Prostate gland (tissue), 2 donors: ENCODE data around the gene PSMD3. TPM values are rescaled to one million over a fixed set of nuclear protein-coding genes. Genes with fewer than 3 reads are reported as not detected.
"Not testable (repeated sequence)": the region's sequence is repeated elsewhere in the genome, so short reads cannot be mapped to it uniquely, and the experiment has no call there.

Experiments
- DNase-seq: peaks from one replicate; pipeline ENCODE4 v3.0.0-alpha.2; 2019; ENCODE audit warnings: low spot score
- H3K27ac ChIP-seq, 2 donors: fragments of 200-600 bp; sonication (generic); 2 replicates each; pipeline ENCODE4 v1.5.1; 2017 to 2019
- H3K27me3 ChIP-seq: fragments of 200-600 bp; sonication (generic); replicated peaks from 2 replicates; pipeline ENCODE4 v1.5.1; 2019; ENCODE audit not compliant: insufficient read depth
- H3K36me3 ChIP-seq, 2 donors: fragments of 200-600 bp; sonication (generic); 1 replicate in 1 of 2; 2 replicates in 1 of 2; pipeline versions ENCODE4 v1.5.1 to v1.8.1; 2017 to 2019
- H3K4me1 ChIP-seq: fragments of 200-600 bp; sonication (generic); replicated peaks from 2 replicates; pipeline ENCODE4 v1.5.1; 2019
- H3K4me3 ChIP-seq, 2 donors: fragments of 200-600 bp; sonication (generic); 2 replicates each; pipeline ENCODE4 v1.5.1; 2017 to 2019
- H3K9me3 ChIP-seq: fragments of 200-600 bp; sonication (generic); 2 replicates; pipeline ENCODE4 v1.5.1; 2017
- CTCF ChIP-seq, 4 experiments: fragments of 200-600 bp in 2 of 4; fragments of 450-650 bp in 2 of 4; sonication (generic) in 2 of 4; IDR thresholded peaks; 1 replicate in 3 of 4; 2 replicates in 1 of 4; pipeline ENCODE4 v1.5.1; 2016 to 2019; ENCODE audit warnings: antibody characterized with exemption in 4 of 4, mild to moderate bottlenecking in 2 of 4, moderate library complexity in 2 of 4
- POLR2A ChIP-seq: fragments of 450-650 bp; IDR thresholded peaks from one replicate; pipeline ENCODE4 v1.6.1; 2016; ENCODE audit warnings: antibody characterized with exemption, mild to moderate bottlenecking
- POLR2AphosphoS5 ChIP-seq: sonication (generic); formaldehyde crosslinking; IDR thresholded peaks from one replicate; pipeline ENCODE4 v1.6.1; 2017; ENCODE audit warnings: antibody characterized with exemption
- WGBS: methylation state at CpG from one replicate; pipeline ENCODE4 v1.1.5; 2018; 5-methylcytosine and 5-hydroxymethylcytosine counted together
- intact Hi-C: fragments of 100-400 bp; cut with DNase I; formaldehyde crosslinking; loops from one replicate; pipeline ENCODE4 v1.14.2; 2022
- total RNA-seq, 2 donors: library from RNA; depleted of rRNA; stranded (reverse); fragments of >200 nt; gene quantifications; one replicate each; pipeline ENCODE4 v1.1.0, GENCODE V29; 2016

Gene PSMD3
- total RNA-seq, 2 donors from 2014 or later = 96.4 to 116 TPM

GRCh38 chr17:39944393-39944711 lies 36.3 kb upstream of the PSMD3 start:
- 60% methylated on average over 14 of the region's 16 CpGs for WGBS
- H3K4me3 ChIP-seq = no peak overlapping the region
- DNase-seq = no peak
- H3K9me3 ChIP-seq = no peaks in the 10 kb centered on the region
- H3K4me1 ChIP-seq = no peaks in the 10 kb centered on the region
- no peaks in the 10 kb centered on the region for H3K36me3 ChIP-seq
- TF ChIP-seq POLR2A (no peak), CTCF (IDR thresholded peaks at IDR 0.05) (no peak), POLR2AphosphoS5 (no peak)
- H3K27me3 ChIP-seq = no peaks in the 10 kb centered on the region
- no peak overlapping the region for H3K27ac ChIP-seq
- intact Hi-C loops = no loop called here

- TF ChIP-seq CTCF (IDR thresholded peaks at IDR 0.05) = no peak
- no peak for TF ChIP-seq POLR2A
- TF ChIP-seq POLR2AphosphoS5 = no peak
- no peaks in the 10 kb centered on the region for H3K36me3 ChIP-seq
- no peak overlapping the region for H3K27ac ChIP-seq
- intact Hi-C loops = no loop called here
- WGBS = 68% methylated on average over 15 of the region's 15 CpGs
- H3K4me1 ChIP-seq = no peaks in the 10 kb centered on the region
- H3K27me3 ChIP-seq = no peaks in the 10 kb centered on the region
- no peak overlapping the region for H3K4me3 ChIP-seq
- H3K9me3 ChIP-seq = no peaks in the 10 kb centered on the region
- DNase-seq = no peak
These were observed 33.9 kb upstream of the PSMD3 start for GRCh38 chr17:39946551-39947330.

GRCh38 chr17:39948489-39948828 lies 32.1 kb upstream of the PSMD3 start:
- H3K4me1 ChIP-seq, DNase-seq, H3K27ac ChIP-seq, H3K9me3 ChIP-seq, H3K36me3 ChIP-seq, H3K27me3 ChIP-seq, intact Hi-C loops, H3K4me3 ChIP-seq: not testable (repeated sequence)
- WGBS = 88% methylated on average over 5 of the region's 5 CpGs

DNA sequence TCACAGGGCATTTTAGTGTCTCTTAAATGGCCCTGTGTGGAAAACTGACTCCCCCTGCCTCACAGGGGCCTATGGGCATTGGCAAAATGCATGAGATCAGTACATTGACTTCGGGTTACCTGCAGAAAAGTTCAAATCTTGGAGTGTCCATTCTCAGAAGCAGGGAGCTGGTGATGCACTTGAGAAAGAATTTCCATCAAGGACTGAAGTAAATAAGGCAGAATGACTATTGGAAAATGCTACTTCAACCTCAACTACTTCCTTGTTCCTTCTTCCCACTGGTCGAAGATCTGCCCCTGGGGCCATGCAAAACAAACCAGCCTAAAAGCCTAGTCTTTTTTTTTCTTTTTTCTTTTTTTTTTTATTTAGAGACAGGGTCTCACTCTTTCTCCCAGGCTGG lies 31.6 kb upstream of the PSMD3 start:
- TF ChIP-seq POLR2AphosphoS5 = no peak
- no peak for TF ChIP-seq POLR2A
- TF ChIP-seq CTCF (IDR thresholded peaks at IDR 0.05) = no peak

GRCh38 chr17:39950871-39951348 lies 29.7 kb upstream of the PSMD3 start:
- WGBS = 50% methylated on average over 5 of the region's 5 CpGs
- no peak overlapping the region for H3K4me3 ChIP-seq
- no peaks in the 10 kb centered on the region for H3K9me3 ChIP-seq
- no peak overlapping the region for H3K27ac ChIP-seq
- no peak for TF ChIP-seq POLR2AphosphoS5
- no peak for TF ChIP-seq POLR2A
- no peak for TF ChIP-seq CTCF (IDR thresholded peaks at IDR 0.05)
- intact Hi-C loops = no loop called here
- H3K4me1 ChIP-seq = no peaks in the 10 kb centered on the region
- no peaks in the 10 kb centered on the region for H3K27me3 ChIP-seq
- no peaks in the 10 kb centered on the region for H3K36me3 ChIP-seq
- no peak for DNase-seq

More for the DNA sequence above, 31.6 kb upstream of the PSMD3 start:
- Histone ChIP-seq H3K36me3 (no peaks in the 10 kb centered on the region), H3K4me3 (no peak overlapping the region), H3K27me3 (no peaks in the 10 kb centered on the region), H3K9me3 (no peaks in the 10 kb centered on the region), H3K4me1 (no peaks in the 10 kb centered on the region), H3K27ac (no peak overlapping the region)
- DNase-seq = no peak
- WGBS = 41% methylated on average over 2 of the region's 2 CpGs
- intact Hi-C loops = no loop called here
